ENCODE results near the gene PSPN.

Gene PSPN

GRCh38 chr19:6375411-6376010 is at the start of gene PSPN:
Gene PSPN, minus strand, starts transcription at chr19:6375933. Its CDS starts 84 bp downstream, at chr19:6375849.
- DNase-seq (ENCODE audit: low spot score): no peak

- peak; percentile 99 for DNase-seq (ENCODE audit: low spot score)
These were observed 49.4 kb upstream of the PSPN start for GRCh38 chr19:6424939-6425731.

GRCh38 chr19:6424195-6424938 is 48.6 kb upstream of the PSPN start, which contains the start of gene KHSRP:
Gene KHSRP, minus strand, starts transcription at chr19:6424811. Its CDS starts 110 bp downstream, at chr19:6424701.
- DNase-seq (ENCODE audit: low spot score): peak; percentile 66

GRCh38 chr19:6423499-6424194 is 47.9 kb upstream of the PSPN start:
- DNase-seq (ENCODE audit: low spot score): peak; percentile 79

- DNase-seq (ENCODE audit: low spot score): no peak
These were observed 45.6 kb upstream of the PSPN start for GRCh38 chr19:6421075-6422014.

GRCh38 chr19:6418562-6418932 is 42.8 kb upstream of the PSPN start:
- no peak for DNase-seq (ENCODE audit: low spot score)

GRCh38 chr19:6417713-6418561 is 42.2 kb upstream of the PSPN start:
- peak; percentile 60 for DNase-seq (ENCODE audit: low spot score)

- DNase-seq (ENCODE audit: low spot score): no peak
These were observed 41.1 kb upstream of the PSPN start for GRCh38 chr19:6416658-6417405.

GRCh38 chr19:6415591-6416190 is 40.0 kb upstream of the PSPN start:
- DNase-seq (ENCODE audit: low spot score): no peak

- DNase-seq (ENCODE audit: low spot score): no peak
These were observed 39.3 kb upstream of the PSPN start for GRCh38 chr19:6414793-6415590.

- DNase-seq (ENCODE audit: low spot score): no peak
These were observed 38.2 kb upstream of the PSPN start for GRCh38 chr19:6413721-6414643.

- no peak for DNase-seq (ENCODE audit: low spot score)
These were observed 37.6 kb upstream of the PSPN start for GRCh38 chr19:6413291-6413690.

GRCh38 chr19:6412447-6413091 is 36.8 kb upstream of the PSPN start:
- DNase-seq (ENCODE audit: low spot score): peak; percentile 70

GRCh38 chr19:6412061-6412446 is 36.3 kb upstream of the PSPN start:
- no peak for DNase-seq (ENCODE audit: low spot score)

GRCh38 chr19:6409346-6409745 is 33.6 kb upstream of the PSPN start:
- no peak for DNase-seq (ENCODE audit: low spot score)

GRCh38 chr19:6406401-6406800 is 30.7 kb upstream of the PSPN start:
- DNase-seq (ENCODE audit: low spot score): no peak

All from ecto neural progenitor cell (in vitro differentiated cells).